ENCODE results near the gene ENTREP1.

GRCh38 chr9:69421908-69422801 is 97.1 kb downstream of the ENTREP1 start:
- TF ChIP-seq CTCF (IDR thresholded peaks at IDR 0.05; ENCODE audit: insufficient read depth, low read length, poor library complexity, severe bottlenecking), result peak; percentile 66
- TF ChIP-seq EZH2phosphoT487 (conservative IDR thresholded peaks at IDR 0.05; ENCODE audit: low read length), result no peak
